SK-N-SH (cell line): ENCODE data around the gene XG. TPM values are rescaled to one million over a fixed set of nuclear protein-coding genes. Genes with fewer than 3 reads are reported as not detected.

Source experiments
- CTCF ChIA-PET: fragments of 300-600, 350-600 bp; formaldehyde crosslinking; extraction: SDS; loops from one replicate; lab custom pipeline; 2021; lab: Yijun Ruan, JAX
- POLR2A ChIA-PET: fragments of 350-600 bp; sonication (Branson Sonifier 250); formaldehyde crosslinking; extraction: SDS; loops from one replicate; lab custom pipeline; 2020; ENCODE audit warnings: antibody characterized with exemption, inconsistent platforms; lab: Yijun Ruan, JAX
- DNase-seq: peaks from one replicate; pipeline ENCODE4 v3.0.0; 2012
- H2AFZ ChIP-seq: fragments of 200-600 bp; sonication (generic); 2 replicates; pipeline ENCODE4 v1.8.1; 2016; ENCODE audit warnings: antibody characterized with exemption, mild to moderate bottlenecking, low read depth
- H3F3A ChIP-seq: fragments of 200-600 bp; sonication (generic); replicated peaks from 2 replicates; pipeline ENCODE3; 2016; ENCODE audit warnings: antibody characterized with exemption, mild to moderate bottlenecking; ENCODE audit not compliant: insufficient read depth
- H3K27ac ChIP-seq, 2 experiments: fragments of 200-500 bp in 1 of 2; fragments of 200-600 bp in 1 of 2; sonication (Bioruptor generic) in 1 of 2; sonication (generic), shearing (Covaris generic) in 1 of 2; 2 replicates each; pipeline versions ENCODE4 v1.5.1 to v1.6.1; 2014 to 2016; ENCODE audit warnings: low read depth in 2 of 2, inconsistent platforms in 1 of 2, low read length in 1 of 2, mild to moderate bottlenecking in 1 of 2, mixed read lengths in 1 of 2
- H3K27me3 ChIP-seq: fragments of 200-600 bp; sonication (generic), shearing (Covaris generic); 2 replicates; pipeline ENCODE4 v1.6.1; 2016; ENCODE audit warnings: mixed run types; ENCODE audit not compliant: insufficient read depth
- H3K36me3 ChIP-seq, 2 experiments: fragments of 200-500 bp in 1 of 2; fragments of 200-600 bp in 1 of 2; sonication (Bioruptor generic) in 1 of 2; sonication (generic) in 1 of 2; replicated peaks in 1 of 2; 2 replicates each; pipeline versions ENCODE3 to v1.5.1; 2014 to 2016; ENCODE audit warnings: low read length in 1 of 2, mild to moderate bottlenecking in 1 of 2; ENCODE audit not compliant: insufficient read depth in 2 of 2, control insufficient read depth in 1 of 2
- H3K4me1 ChIP-seq, 2 experiments: fragments of 200-500 bp in 1 of 2; fragments of 200-600 bp in 1 of 2; sonication (Bioruptor generic) in 1 of 2; sonication (generic), shearing (Covaris generic) in 1 of 2; 2 replicates each; pipeline versions ENCODE4 v1.5.1 to v1.6.1; 2014 to 2016; ENCODE audit warnings: low read depth in 1 of 2, low read length in 1 of 2, mixed run types in 1 of 2; ENCODE audit not compliant: insufficient read depth in 2 of 2, control insufficient read depth in 1 of 2
- H3K4me2 ChIP-seq: fragments of 200-600 bp; sonication (generic), shearing (Covaris generic); 2 replicates; pipeline ENCODE4 v1.6.1; 2017; ENCODE audit warnings: mixed run types
- H3K4me3 ChIP-seq, 2 experiments: fragments of 200-500 bp in 1 of 2; fragments of 200-600 bp in 1 of 2; sonication (Bioruptor generic) in 1 of 2; sonication (generic), shearing (Covaris generic) in 1 of 2; 2 replicates each; pipeline versions ENCODE4 v1.5.1 to v1.8.1; 2014 to 2016; ENCODE audit warnings: low read depth in 2 of 2, inconsistent platforms in 1 of 2, low read length in 1 of 2, mild to moderate bottlenecking in 1 of 2, mixed read lengths in 1 of 2, moderate library complexity in 1 of 2
- H3K79me2 ChIP-seq: fragments of 200-600 bp; sonication (generic); 2 replicates; pipeline ENCODE4 v1.8.1; 2017; ENCODE audit warnings: mild to moderate bottlenecking; ENCODE audit not compliant: insufficient read depth
- H3K9ac ChIP-seq: fragments of 200-600 bp; sonication (generic); 2 replicates; pipeline ENCODE4 v1.6.1; 2017; ENCODE audit warnings: mixed run types
- H3K9me2 ChIP-seq: fragments of 200-600 bp; sonication (generic); 2 replicates; pipeline ENCODE4 v1.6.1; 2017; ENCODE audit warnings: mixed run types
- H3K9me3 ChIP-seq: fragments of 200-600 bp; sonication (generic); 2 replicates; pipeline ENCODE4 v1.6.1; 2017; ENCODE audit warnings: mixed run types, mild to moderate bottlenecking, moderate library complexity
- H4K20me1 ChIP-seq: fragments of 200-600 bp; sonication (generic); 2 replicates; pipeline ENCODE4 v1.6.1; 2017; ENCODE audit warnings: mild to moderate bottlenecking, mixed run types; ENCODE audit not compliant: insufficient read depth
- ELF1 ChIP-seq: IDR thresholded peaks from 2 replicates; pipeline ENCODE4 v1.4.0; 2012
- EZH2phosphoT487 ChIP-seq: fragments of 200-600 bp; sonication (generic); IDR thresholded peaks from 2 replicates; pipeline ENCODE4 v1.6.1; 2017; ENCODE audit warnings: low read depth, mixed run types, mild to moderate bottlenecking, antibody characterized with exemption, moderate library complexity, borderline replicate concordance
- FOSL2 ChIP-seq: IDR thresholded peaks from 2 replicates; pipeline ENCODE4 v1.4.0; 2012; ENCODE audit warnings: low read depth, mild to moderate bottlenecking, moderate library complexity, borderline replicate concordance
- GATA2 ChIP-seq: sonication (generic); formaldehyde crosslinking; IDR thresholded peaks from 2 replicates; pipeline ENCODE4 v1.5.0; 2020; ENCODE audit warnings: mild to moderate bottlenecking, missing genetic modification reagents
- IRF3 ChIP-seq: fragments of 150-350 bp; IDR thresholded peaks from 2 replicates; pipeline ENCODE4 v1.6.1; 2016; ENCODE audit warnings: mild to moderate bottlenecking, low read depth, low read length
- MEF2A ChIP-seq: IDR thresholded peaks from 2 replicates; pipeline ENCODE4 v1.4.0; 2012; ENCODE audit warnings: low read depth, borderline replicate concordance
- MXI1 ChIP-seq: IDR thresholded peaks from 2 replicates; pipeline ENCODE4 v1.6.1; 2012; ENCODE audit warnings: mild to moderate bottlenecking, low read depth, low read length, improper control_type of control experiment
- NRF1 ChIP-seq: IDR thresholded peaks from 2 replicates; pipeline ENCODE4 v1.6.1; 2012; ENCODE audit warnings: low read depth, mild to moderate bottlenecking, low read length
- RAD21 ChIP-seq: IDR thresholded peaks from 2 replicates; pipeline ENCODE4 v1.6.1; 2012; ENCODE audit warnings: mild to moderate bottlenecking, low read length
- RCOR1 ChIP-seq: fragments of 150-350 bp; IDR thresholded peaks from 2 replicates; pipeline ENCODE4 v1.6.1; 2017; ENCODE audit warnings: antibody characterized with exemption, low read length
- RFX5 ChIP-seq: IDR thresholded peaks from 2 replicates; pipeline ENCODE4 v1.6.1; 2012; ENCODE audit warnings: mild to moderate bottlenecking, improper control_type of control experiment, low read length
- RXRA ChIP-seq: IDR thresholded peaks from 2 replicates; pipeline ENCODE4 v1.4.0; 2012; ENCODE audit warnings: low read depth, mild to moderate bottlenecking, borderline replicate concordance
- TCF12 ChIP-seq: IDR thresholded peaks from 2 replicates; pipeline ENCODE4 v1.4.0; 2012
- TEAD4 ChIP-seq: IDR thresholded peaks from 2 replicates; pipeline ENCODE4 v1.4.0; 2012; ENCODE audit warnings: mild to moderate bottlenecking, borderline replicate concordance; ENCODE audit not compliant: insufficient read depth
- USF1 ChIP-seq: IDR thresholded peaks from 2 replicates; pipeline ENCODE4 v1.4.0; 2012; ENCODE audit warnings: low read depth, borderline replicate concordance
- YY1 ChIP-seq: IDR thresholded peaks from 2 replicates; pipeline ENCODE4 v1.4.0; 2012; ENCODE audit warnings: low read depth, mild to moderate bottlenecking
- WGBS: methylation state at CpG from one replicate; pipeline ENCODE4 v1.1.6; 2017; ENCODE audit warnings: low lambda C conversion rate; 5-methylcytosine and 5-hydroxymethylcytosine counted together
- polyA plus RNA-seq, 3 experiments: library from polyadenylated mRNA; depleted of rRNA; stranded (reverse); fragments of >200 nt; gene quantifications; 2 replicates each; pipeline ENCODE4 v1.2.3, GENCODE V29; 2012

Gene XG
- polyA plus RNA-seq, 1 of the 3 experiments (the other 2 are of a cell fraction) = 0.76 TPM

GRCh38 chrX:2788980-2789379 lies 37.1 kb downstream of the XG start:
- TF ChIP-seq TEAD4 = no peak
- TF ChIP-seq RAD21 = no peak
- no peak for TF ChIP-seq EZH2phosphoT487
- TF ChIP-seq RFX5 = no peak
- TF ChIP-seq RCOR1 = no peak
- no peak for TF ChIP-seq YY1
- ChIA-PET POLR2A (no interaction called here), CTCF (no interaction called here)
- 17% methylated on average over 4 of the region's 4 CpGs for WGBS
- Histone ChIP-seq H3K9ac (no peak overlapping the region), H3K4me3 (no peak overlapping the region), H3F3A (no peaks in the 10 kb centered on the region), H3K27ac (no peak overlapping the region), H2AFZ (no peak overlapping the region), H3K9me2 (no peaks in the 10 kb centered on the region), H4K20me1 (no peaks in the 10 kb centered on the region), H3K9me3 (no peaks in the 10 kb centered on the region), H3K27me3 (peaks cover 9% of the 10 kb centered on the region; the same call in 1 of the 2 replicates), H3K4me2 (no peak overlapping the region), H3K79me2 (no peaks in the 10 kb centered on the region), H3K4me1 (no peaks in the 10 kb centered on the region), H3K36me3 (no peaks in the 10 kb centered on the region)
- DNase-seq = no peak

- Histone ChIP-seq H3K79me2 (no peaks in the 10 kb centered on the region), H3K9me3 (no peaks in the 10 kb centered on the region), H3K4me1 (no peaks in the 10 kb centered on the region), H3K4me2 (no peak overlapping the region), H3K9ac (no peak overlapping the region), H2AFZ (no peak overlapping the region), H3K27ac (no peak overlapping the region), H3F3A (no peaks in the 10 kb centered on the region), H3K27me3 (peaks cover 9% of the 10 kb centered on the region; the same call in 1 of the 2 replicates), H3K36me3 (no peaks in the 10 kb centered on the region), H3K9me2 (no peaks in the 10 kb centered on the region), H4K20me1 (no peaks in the 10 kb centered on the region), H3K4me3 (no peak overlapping the region)
- ChIA-PET POLR2A (no interaction called here), CTCF (interaction anchor here (1.1 kb wide), 1 partner anchor 30 kb away, joined by 4 read pairs; no protein-coding TSS in a partner anchor)
- no peak for TF ChIP-seq MEF2A
- no peak for TF ChIP-seq RAD21
- no peak for TF ChIP-seq RFX5
- TF ChIP-seq USF1 = no peak
- no peak for TF ChIP-seq ELF1
- TF ChIP-seq MXI1 = no peak
- TF ChIP-seq YY1 = no peak
- no peak for TF ChIP-seq EZH2phosphoT487
- TF ChIP-seq GATA2 (CRISPR knock-in tag) = no peak
- TF ChIP-seq IRF3 = no peak
- TF ChIP-seq NRF1 = no peak
- no peak for TF ChIP-seq TEAD4
- no peak for TF ChIP-seq TCF12
- no peak for TF ChIP-seq RXRA
- TF ChIP-seq FOSL2 = no peak
- no peak for DNase-seq
- WGBS = 72% methylated on average over 3 of the region's 3 CpGs
Measured at GRCh38 chrX:2789569-2789968, 37.7 kb downstream of the XG start.
